Measurements from ENCODE around the gene ATRX. TPM values are rescaled to one million over a fixed set of nuclear protein-coding genes. Genes with fewer than 3 reads are reported as not detected.
A peak's percentile ranks its signal among the peaks of the same experiment; 100 is the strongest.

The ATRX gene
- total and polyA plus RNA-seq, 2 of the 8 experiments (the other 6 are each of a cell fraction or from before 2014, with no cell fraction given): 28.4 to 97.8 TPM

- TF ChIP-seq ATF2 (IDR thresholded peaks at IDR 0.05; ENCODE audit: low read length): 0 out of 2 replicates have a peak, but pooled peaks have one; percentile 26
- TF ChIP-seq BRCA1 (IDR thresholded peaks at IDR 0.05; ENCODE audit: low read depth, low read length): no peak
- TF ChIP-seq POLR2A (IDR thresholded peaks at IDR 0.05; ENCODE audit: control extremely low read depth in 1 of 2, low read depth in 2 of 2, low read length in 2 of 2): peak; percentile 65 to 95
- TF ChIP-seq ASH2L (IDR thresholded peaks at IDR 0.05; ENCODE audit: low read length): peak; percentile 60
- peak; percentile 98 for TF ChIP-seq TAF1 (IDR thresholded peaks at IDR 0.05; ENCODE audit: low read depth, low read length)
- peak; percentile 56; the same call in 1 of the 2 replicates for TF ChIP-seq SP1 (IDR thresholded peaks at IDR 0.05; ENCODE audit: low read depth, low read length)
- TF ChIP-seq PHF8 (conservative IDR thresholded peaks at IDR 0.05; ENCODE audit: low read depth, low read length): peak; percentile 87
- peak; percentile 78 for TF ChIP-seq CREB1 (IDR thresholded peaks at IDR 0.05)
- no peak for TF ChIP-seq KDM5A (IDR thresholded peaks at IDR 0.05; ENCODE audit: low read length)
- 0 out of 2 replicates have a peak, but pooled peaks have one; percentile 21 for TF ChIP-seq CHD2 (IDR thresholded peaks at IDR 0.05; ENCODE audit: low read length)
- peak; percentile 87 for TF ChIP-seq POLR2AphosphoS5 (IDR thresholded peaks at IDR 0.05; ENCODE audit: low read depth, low read length)
- TF ChIP-seq RBBP5 (IDR thresholded peaks at IDR 0.05; ENCODE audit: borderline replicate concordance, low read depth, low read length): no peak
- peak; percentile 83 for TF ChIP-seq RFX5 (IDR thresholded peaks at IDR 0.05; ENCODE audit: borderline replicate concordance, low read depth, low read length)
- TF ChIP-seq MAX (IDR thresholded peaks at IDR 0.05): peak; percentile 52
- no peak for TF ChIP-seq SAP30 (IDR thresholded peaks at IDR 0.05; ENCODE audit: insufficient read depth, insufficient replicate concordance, low read length)
- TF ChIP-seq USF2 (IDR thresholded peaks at IDR 0.05; ENCODE audit: low read length): no peak
- peak; percentile 96 for TF ChIP-seq YY1 (IDR thresholded peaks at IDR 0.05; ENCODE audit: low read depth, low read length)
- no peak for TF ChIP-seq MAFK (IDR thresholded peaks at IDR 0.05; ENCODE audit: low read depth, low read length)
- peak; percentile 87 for TF ChIP-seq TAF7 (optimal IDR thresholded peaks at IDR 0.05; ENCODE audit: borderline replicate concordance, low read depth, low read length)
These were observed at the start of gene ATRX (continued) for GRCh38 chrX:77785486-77786364.

Data from H1 (cell line).